Esophagus squamous epithelium (tissue), 4 donors: Measurements from ENCODE around the gene LGALS4.

Source experiments
- CTCF ChIP-seq, 6 experiments: fragments of 450-650 bp in 4 of 6; fragments of 200-600 bp in 2 of 6; sonication (generic) in 2 of 6; IDR thresholded peaks; one replicate each; pipeline ENCODE4 v1.5.1; 2016 to 2019; ENCODE audit warnings: antibody characterized with exemption in 6 of 6, mild to moderate bottlenecking in 4 of 6, moderate library complexity in 4 of 6
- POLR2A ChIP-seq, 4 donors: fragments of 450-650 bp; IDR thresholded peaks; one replicate each; pipeline ENCODE4 v1.6.1; 2017; ENCODE audit warnings: antibody characterized with exemption in 4 of 4, mild to moderate bottlenecking in 4 of 4, moderate library complexity in 3 of 4

- TF ChIP-seq CTCF (IDR thresholded peaks at IDR 0.05) (no peak), POLR2A (IDR thresholded peaks at IDR 0.05) (no peak)
Measured at GRCh38 chr19:38838986-38839761, 26.4 kb upstream of the LGALS4 start.
